HCT116 (cell line): ENCODE results near the gene STYXL2. TPM values are rescaled to one million over a fixed set of nuclear protein-coding genes. Genes with fewer than 3 reads are reported as not detected.

Source experiments
- ATAC-seq: fragments of 200-7000 bp; cut with Tn5 transposase; 2 replicates; pipeline ENCODE4 v1.9.1; 2020; ENCODE audit warnings: mild to moderate bottlenecking, moderate library complexity
- BruUV-seq: library from RNA; stranded (reverse); fragments of 400-500 nt; replicated peaks from 2 replicates; lab custom pipeline; 2021; lab: Mats Ljungman, UMichigan
- CTCF ChIA-PET: fragments of 300-600 bp; sonication (Branson Sonifier 250); formaldehyde crosslinking; loops from one replicate; lab custom pipeline; 2021; ENCODE audit warnings: antibody characterized with exemption; lab: Charles Lee
- POLR2A ChIA-PET: fragments of 300-600, 350-600 bp; sonication (Branson Sonifier 250); formaldehyde crosslinking; loops from one replicate; lab custom pipeline; 2021; ENCODE audit warnings: antibody characterized with exemption; lab: Charles Lee
- RAD21 ChIA-PET, 2 experiments: fragments of 300-600 bp; sonication (Branson Sonifier 250); formaldehyde crosslinking; loops; one replicate each; lab custom pipeline; 2023; ENCODE audit warnings: low total read pairs in 2 of 2; ENCODE audit not compliant: uncharacterized antibody in 2 of 2, unreplicated experiment in 2 of 2, low non-redundant PET in 1 of 2; lab: Charles Lee
- DNase-seq: peaks from one replicate; pipeline ENCODE4 v3.0.0-alpha.2; 2010; ENCODE audit warnings: low read depth, low spot score
- H2AFZ ChIP-seq: fragments of 200-600 bp; shearing (Covaris generic), sonication (generic); 2 replicates; pipeline ENCODE4 v1.6.1; 2017; ENCODE audit warnings: low read depth, mixed run types, mixed read lengths, antibody characterized with exemption, low read length; ENCODE audit not compliant: poor library complexity, severe bottlenecking
- H3K27ac ChIP-seq: 2 replicates; pipeline ENCODE4 v1.5.1; 2012; ENCODE audit warnings: low read depth, low read length
- H3K27me3 ChIP-seq: fragments of 200-600 bp; sonication (generic); 2 replicates; pipeline ENCODE4 v1.6.1; 2016; ENCODE audit warnings: mixed run types, low read length, mixed read lengths; ENCODE audit not compliant: insufficient read depth
- H3K36me3 ChIP-seq, 2 experiments: fragments of 200-500 bp in 1 of 2; fragments of 200-600 bp in 1 of 2; sonication (Bioruptor generic) in 1 of 2; sonication (generic) in 1 of 2; 2 replicates each; pipeline versions ENCODE4 v1.5.1 to v1.6.1; 2014 to 2016; ENCODE audit warnings: low read length in 2 of 2, inconsistent platforms in 1 of 2, mixed read lengths in 1 of 2, mixed run types in 1 of 2; ENCODE audit not compliant: insufficient read depth in 2 of 2, control insufficient read depth in 1 of 2
- H3K4me1 ChIP-seq, 2 experiments: fragments of 200-600 bp in 1 of 2; sonication (generic) in 1 of 2; 2 replicates each; pipeline versions ENCODE4 v1.5.1 to v1.6.1; 2012 to 2017; ENCODE audit warnings: low read length in 2 of 2, inconsistent platforms in 1 of 2, mild to moderate bottlenecking in 1 of 2, mixed read lengths in 1 of 2, mixed run types in 1 of 2, moderate library complexity in 1 of 2; ENCODE audit not compliant: insufficient read depth in 2 of 2, control insufficient read depth in 1 of 2
- H3K4me2 ChIP-seq: fragments of 200-600 bp; sonication (generic); 2 replicates; pipeline ENCODE4 v1.6.1; 2017; ENCODE audit warnings: mixed run types, low read length, mixed read lengths
- H3K4me3 ChIP-seq, 2 experiments: fragments of 200-600 bp in 1 of 2; sonication (generic) in 1 of 2; replicated peaks in 1 of 2; 2 replicates each; pipeline ENCODE4 v1.5.1; 2011 to 2016; ENCODE audit warnings: low read length in 2 of 2, control low read depth in 1 of 2, low read depth in 1 of 2, mild to moderate bottlenecking in 1 of 2, mixed read lengths in 1 of 2, mixed run types in 1 of 2
- H3K79me2 ChIP-seq: fragments of 200-600 bp; sonication (generic); 2 replicates; pipeline ENCODE4 v1.6.1; 2017; ENCODE audit warnings: mild to moderate bottlenecking, mixed run types, low read length, moderate library complexity, mixed read lengths; ENCODE audit not compliant: insufficient read depth
- H3K9ac ChIP-seq: fragments of 200-600 bp; sonication (generic); 2 replicates; pipeline ENCODE4 v1.6.1; 2016; ENCODE audit warnings: low read length, mixed read lengths
- H3K9me2 ChIP-seq: fragments of 200-600 bp; sonication (generic), shearing (Covaris generic); 2 replicates; pipeline ENCODE4 v1.6.1; 2017; ENCODE audit warnings: mixed run types, mild to moderate bottlenecking, moderate library complexity; ENCODE audit not compliant: insufficient read depth
- H3K9me3 ChIP-seq, 2 experiments: fragments of 200-500 bp in 1 of 2; fragments of 200-600 bp in 1 of 2; sonication (Bioruptor generic) in 1 of 2; sonication (generic) in 1 of 2; 2 replicates each; pipeline ENCODE4 v1.6.1; 2014 to 2017; ENCODE audit warnings: low read length in 2 of 2, mixed read lengths in 2 of 2, inconsistent platforms in 1 of 2, low read depth in 1 of 2, mild to moderate bottlenecking in 1 of 2, mixed run types in 1 of 2, moderate library complexity in 1 of 2; ENCODE audit not compliant: control insufficient read depth in 1 of 2, insufficient read depth in 1 of 2
- H4K20me1 ChIP-seq: fragments of 200-600 bp; sonication (generic), shearing (Covaris generic); 2 replicates; pipeline ENCODE4 v1.6.1; 2017; ENCODE audit warnings: mixed run types, mild to moderate bottlenecking, moderate library complexity; ENCODE audit not compliant: insufficient read depth
- CBX3 ChIP-seq: IDR thresholded peaks from 2 replicates; pipeline ENCODE4 v1.6.1; 2012; ENCODE audit warnings: low read depth
- EGR1 ChIP-seq: IDR thresholded peaks from 2 replicates; pipeline ENCODE4 v1.6.1; 2012; ENCODE audit warnings: low read depth
- ELF1 ChIP-seq: IDR thresholded peaks from 2 replicates; pipeline ENCODE4 v1.6.1; 2012; ENCODE audit warnings: low read depth, borderline replicate concordance
- EZH2 ChIP-seq: fragments of 200-600 bp; sonication (generic); IDR thresholded peaks from 2 replicates; pipeline ENCODE4 v1.6.1; 2017; ENCODE audit warnings: antibody characterized with exemption, mixed run types
- EZH2phosphoT487 ChIP-seq: fragments of 200-600 bp; IDR thresholded peaks from 2 replicates; pipeline ENCODE4 v1.6.1; 2018; ENCODE audit warnings: antibody characterized with exemption, borderline replicate concordance
- JUND ChIP-seq: IDR thresholded peaks from 2 replicates; pipeline ENCODE4 v1.6.1; 2012
- MAX ChIP-seq: IDR thresholded peaks from 2 replicates; pipeline ENCODE4 v1.6.1; 2012
- POLR2AphosphoS5 ChIP-seq: IDR thresholded peaks from 2 replicates; pipeline ENCODE4 v1.6.1; 2011; ENCODE audit warnings: mild to moderate bottlenecking, low read depth, low read length, moderate library complexity
- REST ChIP-seq: IDR thresholded peaks from 2 replicates; pipeline ENCODE4 v1.6.1; 2012; ENCODE audit warnings: low read depth
- SIN3A ChIP-seq: IDR thresholded peaks from 2 replicates; pipeline ENCODE4 v1.6.1; 2012; ENCODE audit warnings: low read depth
- YY1 ChIP-seq: IDR thresholded peaks from 2 replicates; pipeline ENCODE4 v1.6.1; 2011; ENCODE audit warnings: low read length, low read depth, moderate library complexity, mild to moderate bottlenecking; ENCODE audit not compliant: insufficient replicate concordance; ENCODE audit errors: extremely low read depth
- ZBTB33 ChIP-seq: IDR thresholded peaks from 2 replicates; pipeline ENCODE4 v1.6.1; 2011; ENCODE audit warnings: mild to moderate bottlenecking, low read length, moderate library complexity; ENCODE audit not compliant: insufficient replicate concordance; ENCODE audit errors: extremely low read depth
- ZNF274 ChIP-seq: fragments of 200-500 bp; sonication (Bioruptor generic); IDR thresholded peaks from 2 replicates; pipeline ENCODE4 v1.6.1; 2014; ENCODE audit warnings: mild to moderate bottlenecking, low read depth, low read length, inconsistent platforms
- intact Hi-C: fragments of 100-400 bp; cut with micrococcal nuclease; formaldehyde crosslinking; loops from 2 replicates; pipeline ENCODE4 v1.10.0; 2022
- total RNA-seq: library from RNA; stranded (reverse); gene quantifications from one replicate; pipeline ENCODE4 v1.2.1, GENCODE V29; 2021; ENCODE audit not compliant: unreplicated experiment
- TF ChIP-seq, protein P1 (sequence below), 3 experiments: fragments of 200-600 bp in 1 of 3; sonication (generic) in 1 of 3; IDR thresholded peaks in 2 of 3; conservative IDR thresholded peaks in 1 of 3; 2 replicates each; pipeline ENCODE4 v1.5.1; 2012 to 2017; ENCODE audit warnings: low read depth in 2 of 3, low read length in 2 of 3, antibody characterized with exemption in 1 of 3, borderline replicate concordance in 1 of 3, control low read depth in 1 of 3, mild to moderate bottlenecking in 1 of 3, mixed read lengths in 1 of 3, mixed run types in 1 of 3, moderate library complexity in 1 of 3; ENCODE audit not compliant: insufficient read depth in 1 of 3
- TF ChIP-seq, protein P2 (sequence below): IDR thresholded peaks from 2 replicates; pipeline ENCODE4 v1.6.1; 2012

STYXL2 gene
- total RNA-seq, 1 experiment from 2014 or later: not detected

- CTCF ChIA-PET: interaction anchor here (1.2 kb wide), 1 partner anchor 9 kb away, joined by 4 read pairs; no protein-coding TSS in a partner anchor
- Histone ChIP-seq H3K4me1 (peaks cover 0 to under 1% of the 10 kb centered on the region in 2 experiments; a peak in 1 of 4 replicates), H3K4me2 (no peak overlapping the region), H3K9me2 (no peaks in the 10 kb centered on the region; the same call in 1 of the 2 replicates), H3K4me3 (no peak overlapping the region), H3K27me3 (no peaks in the 10 kb centered on the region), H3K27ac (no peak overlapping the region), H4K20me1 (no peaks in the 10 kb centered on the region)
- BruUV-seq: no TSS peak
- intact Hi-C loops: no loop called here
- TF ChIP-seq POLR2AphosphoS5: no peak
- no peak for TF ChIP-seq MAX
- TF ChIP-seq, protein P1, sequence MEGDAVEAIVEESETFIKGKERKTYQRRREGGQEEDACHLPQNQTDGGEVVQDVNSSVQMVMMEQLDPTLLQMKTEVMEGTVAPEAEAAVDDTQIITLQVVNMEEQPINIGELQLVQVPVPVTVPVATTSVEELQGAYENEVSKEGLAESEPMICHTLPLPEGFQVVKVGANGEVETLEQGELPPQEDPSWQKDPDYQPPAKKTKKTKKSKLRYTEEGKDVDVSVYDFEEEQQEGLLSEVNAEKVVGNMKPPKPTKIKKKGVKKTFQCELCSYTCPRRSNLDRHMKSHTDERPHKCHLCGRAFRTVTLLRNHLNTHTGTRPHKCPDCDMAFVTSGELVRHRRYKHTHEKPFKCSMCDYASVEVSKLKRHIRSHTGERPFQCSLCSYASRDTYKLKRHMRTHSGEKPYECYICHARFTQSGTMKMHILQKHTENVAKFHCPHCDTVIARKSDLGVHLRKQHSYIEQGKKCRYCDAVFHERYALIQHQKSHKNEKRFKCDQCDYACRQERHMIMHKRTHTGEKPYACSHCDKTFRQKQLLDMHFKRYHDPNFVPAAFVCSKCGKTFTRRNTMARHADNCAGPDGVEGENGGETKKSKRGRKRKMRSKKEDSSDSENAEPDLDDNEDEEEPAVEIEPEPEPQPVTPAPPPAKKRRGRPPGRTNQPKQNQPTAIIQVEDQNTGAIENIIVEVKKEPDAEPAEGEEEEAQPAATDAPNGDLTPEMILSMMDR (IDR thresholded peaks at IDR 0.05 in 2 of 3, conservative IDR thresholded peaks at IDR 0.05 in 1 of 3; ENCODE audit: borderline replicate concordance in 1 of 3, insufficient read depth in 1 of 3, low read depth in 2 of 3, low read length in 2 of 3): no peak
- TF ChIP-seq EGR1: no peak
- no peak for TF ChIP-seq CBX3
- no peak for TF ChIP-seq ELF1
- TF ChIP-seq, protein P2, sequence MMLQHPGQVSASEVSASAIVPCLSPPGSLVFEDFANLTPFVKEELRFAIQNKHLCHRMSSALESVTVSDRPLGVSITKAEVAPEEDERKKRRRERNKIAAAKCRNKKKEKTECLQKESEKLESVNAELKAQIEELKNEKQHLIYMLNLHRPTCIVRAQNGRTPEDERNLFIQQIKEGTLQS: no peak
- no peak for TF ChIP-seq ZBTB33
- TF ChIP-seq EZH2: no peak
- TF ChIP-seq ZNF274: no peak
- TF ChIP-seq SIN3A: no peak
- no peak for TF ChIP-seq YY1
- TF ChIP-seq REST: no peak
- no peak for TF ChIP-seq EZH2phosphoT487
- no peak for TF ChIP-seq JUND
- TF ChIP-seq, all 23 proteins: peak for 0
- POLR2A ChIA-PET: no interaction called here
- H3K9me3 ChIP-seq: no peaks in the 10 kb centered on the region
- H3K79me2 ChIP-seq: no peaks in the 10 kb centered on the region
- DNase-seq (no peak), ATAC-seq (no peak)
- H3K9ac ChIP-seq: no peak overlapping the region
- RAD21 ChIA-PET: no interaction called here
- no peaks in the 10 kb centered on the region for H3K36me3 ChIP-seq
- no peak overlapping the region for H2AFZ ChIP-seq
Measured at GRCh38 chr1:167116174-167116573, 22.3 kb downstream of the STYXL2 start.
